Ramos (cell line): ENCODE results near the gene U2AF1.
"Not testable (repeated sequence)": the region's sequence is repeated elsewhere in the genome, so short reads cannot be mapped to it uniquely, and the experiment has no call there.

Experiments
- in situ Hi-C: fragments of 300-500 bp; cut with MboI; formaldehyde crosslinking; loops from one replicate; pipeline ENCODE4 v1.14.3; 2022; ENCODE audit warnings: low sequenced_read_pairs; ENCODE audit not compliant: unreplicated experiment

Gene U2AF1

GRCh38 chr21:43106965-43107793 is at the start of gene U2AF1:
U2AF1 (minus strand) TSS chr21:43107570; CDS start chr21:43107494, 76 bp downstream.
- in situ Hi-C loops = not testable (repeated sequence)

- in situ Hi-C loops = not testable (repeated sequence)
Observed at GRCh38 chr21:43153601-43154000, 46.2 kb upstream of the U2AF1 start.

GRCh38 chr21:43149344-43149743 is 42.0 kb upstream of the U2AF1 start:
- in situ Hi-C loops = not testable (repeated sequence)

- in situ Hi-C loops = not testable (repeated sequence)
Observed at GRCh38 chr21:43147999-43148398, 40.6 kb upstream of the U2AF1 start.

- in situ Hi-C loops = not testable (repeated sequence)
Observed at GRCh38 chr21:43146637-43147036, 39.3 kb upstream of the U2AF1 start.

GRCh38 chr21:43141407-43141806 is 34.0 kb upstream of the U2AF1 start:
- in situ Hi-C loops = not testable (repeated sequence)

- in situ Hi-C loops = not testable (repeated sequence)
Observed at GRCh38 chr21:43138944-43139343, 31.6 kb upstream of the U2AF1 start.

- in situ Hi-C loops = not testable (repeated sequence)
Observed at GRCh38 chr21:43134520-43134919, 27.1 kb upstream of the U2AF1 start.

GRCh38 chr21:43130094-43130493 is 22.7 kb upstream of the U2AF1 start:
- in situ Hi-C loops = not testable (repeated sequence)

- in situ Hi-C loops = not testable (repeated sequence)
Observed at GRCh38 chr21:43115956-43116355, 8.6 kb upstream of the U2AF1 start.

- in situ Hi-C loops = not testable (repeated sequence)
Observed at GRCh38 chr21:43114483-43114882, 7.1 kb upstream of the U2AF1 start.

GRCh38 chr21:43109006-43109405 is 1.6 kb upstream of the U2AF1 start:
- in situ Hi-C loops = not testable (repeated sequence)

GRCh38 chr21:43108177-43108576 is 807 bp upstream of the U2AF1 start:
- in situ Hi-C loops = not testable (repeated sequence)

GRCh38 chr21:43107794-43108137 is 396 bp upstream of the U2AF1 start:
- in situ Hi-C loops = not testable (repeated sequence)

GRCh38 chr21:43104642-43105041 is 2.7 kb downstream of the U2AF1 start:
- in situ Hi-C loops = not testable (repeated sequence)

- in situ Hi-C loops = not testable (repeated sequence)
Observed at GRCh38 chr21:43102281-43102680, 5.1 kb downstream of the U2AF1 start.

GRCh38 chr21:43101676-43102075 is 5.7 kb downstream of the U2AF1 start:
- in situ Hi-C loops = not testable (repeated sequence)

- in situ Hi-C loops = not testable (repeated sequence)
Observed at GRCh38 chr21:43101000-43101399, 6.4 kb downstream of the U2AF1 start.

- in situ Hi-C loops = not testable (repeated sequence)
Observed at GRCh38 chr21:43091979-43092614, 15.3 kb downstream of the U2AF1 start.

- in situ Hi-C loops = not testable (repeated sequence)
Observed at GRCh38 chr21:43090947-43091346, 16.4 kb downstream of the U2AF1 start.

- in situ Hi-C loops = not testable (repeated sequence)
Observed at GRCh38 chr21:43089463-43089862, 17.9 kb downstream of the U2AF1 start.
